ENCODE results near the gene INSRR.

Gene INSRR

GRCh38 chr1:156803086-156803851 is 55.6 kb downstream of the INSRR start:
- no peak for DNase-seq

GRCh38 chr1:156802421-156802935 is 56.4 kb downstream of the INSRR start:
- DNase-seq = no peak

GRCh38 chr1:156801409-156802121 is 57.4 kb downstream of the INSRR start:
- no peak for DNase-seq

GRCh38 chr1:156797212-156797871 is 61.6 kb downstream of the INSRR start:
- DNase-seq = peak; percentile 45

- DNase-seq = no peak
These were observed 62.4 kb downstream of the INSRR start for GRCh38 chr1:156796340-156797097.

- peak; percentile 73 for DNase-seq
These were observed 63.1 kb downstream of the INSRR start for GRCh38 chr1:156795787-156796186.

- DNase-seq = no peak
These were observed 63.6 kb downstream of the INSRR start for GRCh38 chr1:156795374-156795733.

GRCh38 chr1:156794506-156795373 is 64.2 kb downstream of the INSRR start:
- DNase-seq = no peak

Data from midbrain (tissue), 1 donor.